ENCODE results near the gene VAMP1.
"Not testable (repeated sequence)": the region's sequence is repeated elsewhere in the genome, so short reads cannot be mapped to it uniquely, and the experiment has no call there.

Gene VAMP1

GRCh38 chr12:6470375-6471163, at the start of gene VAMP1:
Gene VAMP1 (minus strand): TSS chr12:6470677. CDS start chr12:6470531, 146 bp downstream.
- peak; percentile 94 for DNase-seq

GRCh38 chr12:6520186-6520585, 49.7 kb upstream of the VAMP1 start:
- no peak for DNase-seq

- no peak for DNase-seq
These were observed 37.6 kb upstream of the VAMP1 start for GRCh38 chr12:6508087-6508486.

GRCh38 chr12:6507102-6507998, 36.9 kb upstream of the VAMP1 start:
- DNase-seq = no peak

- DNase-seq = no peak
These were observed 30.0 kb upstream of the VAMP1 start for GRCh38 chr12:6500466-6500865.

- DNase-seq = not testable (repeated sequence)
These were observed 26.8 kb upstream of the VAMP1 start for GRCh38 chr12:6497291-6497690.

- no peak for DNase-seq
These were observed 24.5 kb upstream of the VAMP1 start for GRCh38 chr12:6494968-6495367.

GRCh38 chr12:6494258-6494743, 23.8 kb upstream of the VAMP1 start:
- no peak for DNase-seq

- DNase-seq = peak; percentile 95
These were observed 23.2 kb upstream of the VAMP1 start, which contains the start of gene NCAPD2 for GRCh38 chr12:6493497-6494257. Gene NCAPD2 (plus strand): TSS chr12:6494102. CDS start chr12:6495099, 997 bp downstream.

- DNase-seq = peak; percentile 95
These were observed 22.5 kb upstream of the VAMP1 start, which contains the start of gene MRPL51 for GRCh38 chr12:6492838-6493496. Gene MRPL51 (minus strand): TSS chr12:6493262. CDS start chr12:6493136, 126 bp downstream.

- DNase-seq = not testable (repeated sequence)
These were observed 20.2 kb upstream of the VAMP1 start for GRCh38 chr12:6490673-6491072.

- DNase-seq = no peak
These were observed 19.0 kb upstream of the VAMP1 start for GRCh38 chr12:6489449-6489848.

GRCh38 chr12:6488240-6488639, 17.8 kb upstream of the VAMP1 start:
- no peak for DNase-seq

- DNase-seq = no peak
These were observed 7.9 kb upstream of the VAMP1 start for GRCh38 chr12:6478416-6478815.

- not testable (repeated sequence) for DNase-seq
These were observed 7.3 kb upstream of the VAMP1 start for GRCh38 chr12:6477601-6478377.

- no peak for DNase-seq
These were observed 6.0 kb upstream of the VAMP1 start for GRCh38 chr12:6476489-6476888.

- DNase-seq = not testable (repeated sequence)
These were observed 4.9 kb upstream of the VAMP1 start for GRCh38 chr12:6475233-6475975.

- no peak for DNase-seq
These were observed 2.0 kb upstream of the VAMP1 start for GRCh38 chr12:6472491-6472890.

GRCh38 chr12:6471989-6472360, 1.5 kb upstream of the VAMP1 start:
- DNase-seq = no peak

- no peak for DNase-seq
These were observed 685 bp downstream of the VAMP1 start for GRCh38 chr12:6469609-6470374.

Measured in CD4-positive, alpha-beta T cell treated with Interferon gamma for 1 hour (primary cell).